Measurements from ENCODE around the gene CCND3.

DNA sequence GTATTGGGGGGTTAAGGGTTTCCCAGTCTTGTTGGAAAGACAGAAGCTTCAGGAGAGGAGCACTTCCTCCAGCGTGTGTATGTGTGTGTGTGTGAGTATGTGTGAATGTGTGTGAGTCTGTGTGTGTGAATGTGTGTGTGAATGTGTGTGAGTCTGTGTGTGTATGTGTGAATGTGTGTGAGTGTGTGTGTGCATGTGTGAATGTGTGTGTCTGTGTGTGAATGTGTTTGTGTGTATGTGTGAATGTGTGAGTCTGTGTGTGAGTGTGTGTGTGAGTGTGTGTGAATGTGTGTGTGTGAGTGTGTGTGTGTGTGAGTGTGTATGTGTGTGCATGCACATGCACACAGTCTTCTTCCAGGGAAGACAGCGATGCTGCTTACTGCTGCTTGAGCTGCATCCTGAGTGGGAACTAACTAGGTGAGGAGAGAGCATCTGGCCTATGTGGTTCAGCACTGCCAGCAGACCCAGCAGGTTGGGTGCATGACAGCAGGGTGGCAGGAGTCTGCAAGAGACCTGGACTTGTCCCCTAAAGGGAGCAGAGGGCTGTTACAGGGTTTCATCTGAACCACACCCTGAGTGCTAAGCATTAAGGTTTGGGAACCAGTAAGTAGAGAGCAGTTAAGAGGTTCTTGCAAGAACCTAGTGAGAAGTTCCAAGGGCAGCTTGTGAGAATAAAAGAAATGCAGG lies 22.7 kb upstream of the CCND3 start:
- TF ChIP-seq TAF1 (IDR thresholded peaks at IDR 0.05; ENCODE audit: low read depth, low read length), result no peak
- no peak for TF ChIP-seq POLR2A (IDR thresholded peaks at IDR 0.05; ENCODE audit: low read depth, low read length)
- TF ChIP-seq POLR2AphosphoS5 (IDR thresholded peaks at IDR 0.05; ENCODE audit: low read depth, low read length), result no peak
- no peak for TF ChIP-seq PAX5 (IDR thresholded peaks at IDR 0.05; ENCODE audit: insufficient read depth, low read length, severe bottlenecking)

Data from GM12891 (cell line).